ENCODE results near the gene TRERF1. TPM values are rescaled to one million over a fixed set of nuclear protein-coding genes. Genes with fewer than 3 reads are reported as not detected.

TRERF1 gene
- total RNA-seq, 1 donor from 2014 or later: 8.3 TPM

- Mint-ChIP-seq H3K27ac (peak overlapping the region; percentile 74), H3K9me3 (no peaks in the 10 kb centered on the region), H3K27me3 (ENCODE audit: insufficient read depth, low read depth) (peaks cover 4% of the 10 kb centered on the region), H3K4me3 (no peak overlapping the region), H3K36me3 (peaks cover 16% of the 10 kb centered on the region), H3K4me1 (peaks cover 12% of the 10 kb centered on the region)
- Histone ChIP-seq H3K4me1 (no peaks in the 10 kb centered on the region), H4K20me1 (ENCODE audit: low read depth) (no peaks in the 10 kb centered on the region), H3K4me3 (no peak overlapping the region), H2AFZ (replicated peaks) (no peak overlapping the region), H3K36me3 (no peaks in the 10 kb centered on the region), H3K4me2 (no peak overlapping the region), H3K9ac (no peak overlapping the region), H3K27me3 (no peaks in the 10 kb centered on the region), H3K27ac (no peak overlapping the region), H3K9me3 (ENCODE audit: low read depth) (no peaks in the 10 kb centered on the region), H3K79me2 (ENCODE audit: low read depth) (no peaks in the 10 kb centered on the region), H3F3A (ENCODE audit: low read depth) (peaks cover 6% of the 10 kb centered on the region)
- no peak for DNase-seq (ENCODE audit: low spot score)
- TF ChIP-seq EZH2phosphoT487 (IDR thresholded peaks at IDR 0.05) (no peak), EZH2 (IDR thresholded peaks at IDR 0.05) (no peak)
- TF ChIP-seq, protein P1, sequence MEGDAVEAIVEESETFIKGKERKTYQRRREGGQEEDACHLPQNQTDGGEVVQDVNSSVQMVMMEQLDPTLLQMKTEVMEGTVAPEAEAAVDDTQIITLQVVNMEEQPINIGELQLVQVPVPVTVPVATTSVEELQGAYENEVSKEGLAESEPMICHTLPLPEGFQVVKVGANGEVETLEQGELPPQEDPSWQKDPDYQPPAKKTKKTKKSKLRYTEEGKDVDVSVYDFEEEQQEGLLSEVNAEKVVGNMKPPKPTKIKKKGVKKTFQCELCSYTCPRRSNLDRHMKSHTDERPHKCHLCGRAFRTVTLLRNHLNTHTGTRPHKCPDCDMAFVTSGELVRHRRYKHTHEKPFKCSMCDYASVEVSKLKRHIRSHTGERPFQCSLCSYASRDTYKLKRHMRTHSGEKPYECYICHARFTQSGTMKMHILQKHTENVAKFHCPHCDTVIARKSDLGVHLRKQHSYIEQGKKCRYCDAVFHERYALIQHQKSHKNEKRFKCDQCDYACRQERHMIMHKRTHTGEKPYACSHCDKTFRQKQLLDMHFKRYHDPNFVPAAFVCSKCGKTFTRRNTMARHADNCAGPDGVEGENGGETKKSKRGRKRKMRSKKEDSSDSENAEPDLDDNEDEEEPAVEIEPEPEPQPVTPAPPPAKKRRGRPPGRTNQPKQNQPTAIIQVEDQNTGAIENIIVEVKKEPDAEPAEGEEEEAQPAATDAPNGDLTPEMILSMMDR (IDR thresholded peaks at IDR 0.05): peak; percentile 37
These were observed 221.1 kb downstream of the TRERF1 start for GRCh38 chr6:42230345-42231321.

DNA sequence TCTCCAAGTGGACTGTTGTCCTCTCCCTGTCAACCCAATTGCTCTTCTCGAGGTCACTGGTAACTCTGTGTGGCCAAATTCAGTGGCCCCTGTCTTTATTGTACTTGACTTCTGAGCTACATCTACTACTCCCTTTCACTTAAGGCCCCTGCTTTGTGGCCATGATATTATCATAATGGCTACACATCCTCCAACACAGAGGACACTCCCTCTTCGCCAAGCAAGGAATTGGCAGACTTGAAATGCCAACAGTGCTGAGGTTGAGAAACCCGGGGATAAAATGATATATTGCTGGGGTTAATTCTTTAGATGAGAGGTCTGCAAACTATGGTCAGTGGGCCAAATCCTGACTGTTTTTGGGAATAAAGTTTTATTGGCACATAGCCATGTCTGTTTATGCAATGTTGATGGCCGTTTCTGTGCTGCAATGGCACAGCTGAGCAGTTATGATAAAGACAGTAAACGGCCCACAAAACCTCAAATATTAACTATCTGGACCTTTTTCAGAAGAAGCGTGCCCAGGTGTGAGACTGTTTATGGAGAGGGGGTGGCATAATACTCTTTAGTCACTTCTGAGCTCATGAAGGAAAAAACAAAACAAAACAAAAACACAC lies 222.1 kb downstream of the TRERF1 start:
- H3K36me3 ChIP-seq: no peaks in the 10 kb centered on the region
- DNase-seq (ENCODE audit: low spot score): no peak
- Mint-ChIP-seq H3K4me1 (peaks cover 12% of the 10 kb centered on the region), H3K4me3 (no peak overlapping the region), H3K27ac (no peak overlapping the region), H3K36me3 (peaks cover 16% of the 10 kb centered on the region), H3K27me3 (ENCODE audit: insufficient read depth, low read depth) (peaks cover 2% of the 10 kb centered on the region), H3K9me3 (no peaks in the 10 kb centered on the region)
- no peak overlapping the region for H3K4me2 ChIP-seq
- TF ChIP-seq EZH2phosphoT487 (IDR thresholded peaks at IDR 0.05): no peak
- TF ChIP-seq, protein P1 (IDR thresholded peaks at IDR 0.05): no peak
- no peak overlapping the region for H3K27ac ChIP-seq
- no peaks in the 10 kb centered on the region for H4K20me1 ChIP-seq (ENCODE audit: low read depth)
- H3K79me2 ChIP-seq (ENCODE audit: low read depth): no peaks in the 10 kb centered on the region
- no peak overlapping the region for H2AFZ ChIP-seq (replicated peaks)
- no peaks in the 10 kb centered on the region for H3K27me3 ChIP-seq
- no peak overlapping the region for H3K4me3 ChIP-seq
- H3K4me1 ChIP-seq: no peaks in the 10 kb centered on the region
- H3K9me3 ChIP-seq (ENCODE audit: low read depth): no peaks in the 10 kb centered on the region
- H3K9ac ChIP-seq: no peak overlapping the region
- peaks cover 6% of the 10 kb centered on the region for H3F3A ChIP-seq (ENCODE audit: low read depth)

GRCh38 chr6:42228305-42228704 lies 223.4 kb downstream of the TRERF1 start:
- Histone ChIP-seq H4K20me1 (ENCODE audit: low read depth) (no peaks in the 10 kb centered on the region), H3K4me3 (no peak overlapping the region), H3F3A (ENCODE audit: low read depth) (peaks cover 6% of the 10 kb centered on the region), H3K36me3 (no peaks in the 10 kb centered on the region), H2AFZ (replicated peaks) (no peak overlapping the region), H3K9me3 (ENCODE audit: low read depth) (no peaks in the 10 kb centered on the region), H3K27me3 (no peaks in the 10 kb centered on the region), H3K4me2 (no peak overlapping the region), H3K4me1 (no peaks in the 10 kb centered on the region), H3K27ac (no peak overlapping the region), H3K79me2 (ENCODE audit: low read depth) (no peaks in the 10 kb centered on the region), H3K9ac (no peak overlapping the region)
- H3K27me3 Mint-ChIP-seq (ENCODE audit: insufficient read depth, low read depth): peaks cover 2% of the 10 kb centered on the region
- TF ChIP-seq EZH2phosphoT487 (IDR thresholded peaks at IDR 0.05): no peak
- TF ChIP-seq, protein P1 (IDR thresholded peaks at IDR 0.05): no peak
- no peak for TF ChIP-seq EZH2 (IDR thresholded peaks at IDR 0.05)
- no peak overlapping the region for H3K4me3 Mint-ChIP-seq
- H3K9me3 Mint-ChIP-seq: no peaks in the 10 kb centered on the region
- DNase-seq (ENCODE audit: low spot score): no peak
- H3K27ac Mint-ChIP-seq: no peak overlapping the region
- H3K4me1 Mint-ChIP-seq: peaks cover 14% of the 10 kb centered on the region
- peaks cover 14% of the 10 kb centered on the region for H3K36me3 Mint-ChIP-seq
